GM18517 (cell line): ENCODE data around the gene CDKL4.
A peak's percentile ranks its signal among the peaks of the same experiment; 100 is the strongest.
"Not testable (repeated sequence)": the region's sequence is repeated elsewhere in the genome, so short reads cannot be mapped to it uniquely, and the experiment has no call there.

Experiments used
- ATAC-seq: cut with Tn5 transposase; IDR thresholded peaks from one replicate; pipeline ENCODE4 v1.9.1; 2021; ENCODE audit warnings: mild to moderate bottlenecking, moderate library complexity; ENCODE audit not compliant: unreplicated experiment

Gene CDKL4

DNA sequence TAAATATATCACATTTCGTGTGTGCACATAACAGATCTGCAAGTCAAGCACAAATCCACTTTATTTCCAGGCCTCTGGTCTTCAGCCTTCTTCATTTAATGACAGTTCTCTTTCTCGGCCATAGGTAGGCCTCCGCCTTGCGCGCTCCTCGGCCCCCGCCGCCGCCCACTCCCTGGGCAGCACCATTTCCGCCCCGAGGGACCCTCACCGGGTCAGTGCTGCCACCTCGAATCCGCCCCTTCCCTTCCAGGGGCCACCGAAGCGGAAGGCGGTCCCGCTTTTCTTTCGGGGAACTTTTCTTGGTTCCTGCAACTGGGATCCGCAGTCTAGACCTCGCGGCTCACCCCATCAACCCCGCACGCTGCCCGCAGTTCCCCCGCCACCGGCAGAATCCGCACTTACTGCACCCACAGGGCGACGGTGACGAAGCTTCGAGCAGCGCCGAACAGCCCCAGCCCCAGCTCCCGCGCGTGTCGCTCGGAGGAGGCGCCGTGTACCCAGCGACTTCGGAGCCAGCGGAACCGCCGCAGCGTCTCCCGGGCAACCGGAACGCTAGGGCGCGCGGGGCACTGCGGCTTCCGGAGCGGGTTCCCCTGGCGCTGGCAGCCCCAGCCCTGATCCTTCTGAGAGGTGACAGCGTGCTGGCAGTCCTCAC, at the start of gene CDKL4:
CDKL4 (minus strand) TSS at position 502 of the 655 bp plus-strand sequence.
- ATAC-seq, result no peak

- ATAC-seq, result no peak
Observed at GRCh38 chr2:39290433-39290832, 46.7 kb upstream of the CDKL4 start.

DNA sequence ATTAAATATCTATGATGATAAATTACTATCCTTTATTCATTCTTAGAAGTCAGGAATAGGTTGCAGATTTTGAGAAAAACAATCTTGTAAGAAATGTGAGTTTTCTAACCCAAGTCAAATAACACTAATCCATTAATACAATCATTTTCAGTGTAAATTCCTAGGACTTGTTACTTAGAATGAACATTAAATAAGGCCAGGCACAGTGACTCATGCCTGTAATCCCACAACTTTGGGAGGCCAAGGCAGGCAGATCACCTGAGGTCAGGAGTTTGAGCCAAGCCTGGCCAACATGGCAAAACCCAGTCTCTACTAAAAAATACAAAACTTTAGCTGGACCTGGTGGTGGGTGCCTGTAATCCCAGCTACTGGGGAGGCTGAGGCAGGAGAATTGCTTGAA, 45.8 kb upstream of the CDKL4 start:
- no peak for ATAC-seq

DNA sequence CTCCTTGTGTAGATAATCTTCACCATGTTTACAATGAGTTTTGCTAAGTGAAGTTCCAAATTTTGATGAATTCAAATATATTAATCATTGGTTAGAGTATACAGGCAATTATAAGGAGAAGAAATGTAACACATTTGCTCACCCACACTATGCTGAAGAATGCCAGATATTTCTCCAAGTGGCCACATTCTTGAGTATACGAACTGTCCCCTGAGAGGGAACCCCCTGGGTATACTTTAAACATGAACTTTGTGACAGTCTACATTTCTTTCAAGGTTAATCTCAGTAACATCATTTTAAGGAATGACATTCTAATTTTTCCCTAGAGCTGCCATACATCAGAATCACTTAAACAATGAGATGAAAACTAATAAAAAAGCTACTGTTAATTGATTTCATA, 39.8 kb upstream of the CDKL4 start:
- no peak for ATAC-seq

GRCh38 chr2:39281391-39281790, 37.6 kb upstream of the CDKL4 start:
- no peak for ATAC-seq

DNA sequence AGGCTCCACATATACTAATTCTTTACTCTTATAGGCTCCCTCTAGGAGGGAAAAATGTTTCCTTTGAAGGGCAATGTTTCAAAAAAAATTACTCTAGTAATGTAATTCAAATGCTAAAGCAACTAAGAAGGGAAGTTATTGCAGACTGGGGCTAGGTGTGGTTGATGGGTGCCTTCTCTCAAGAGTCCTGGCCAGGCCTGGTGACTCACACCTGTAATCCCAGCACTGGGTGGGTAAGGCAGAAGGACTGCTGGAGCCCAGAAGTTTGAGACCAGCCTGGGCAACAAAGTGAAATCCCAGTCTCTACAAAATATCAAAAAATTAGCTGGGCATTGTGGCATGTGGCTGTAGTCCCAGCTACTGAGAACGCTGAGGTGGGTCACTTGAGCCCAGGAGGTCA, 31.2 kb upstream of the CDKL4 start:
- ATAC-seq, result no peak

GRCh38 chr2:39269941-39270340, 26.2 kb upstream of the CDKL4 start:
- ATAC-seq, result no peak

GRCh38 chr2:39266916-39267434, 23.2 kb upstream of the CDKL4 start:
- no peak for ATAC-seq

DNA sequence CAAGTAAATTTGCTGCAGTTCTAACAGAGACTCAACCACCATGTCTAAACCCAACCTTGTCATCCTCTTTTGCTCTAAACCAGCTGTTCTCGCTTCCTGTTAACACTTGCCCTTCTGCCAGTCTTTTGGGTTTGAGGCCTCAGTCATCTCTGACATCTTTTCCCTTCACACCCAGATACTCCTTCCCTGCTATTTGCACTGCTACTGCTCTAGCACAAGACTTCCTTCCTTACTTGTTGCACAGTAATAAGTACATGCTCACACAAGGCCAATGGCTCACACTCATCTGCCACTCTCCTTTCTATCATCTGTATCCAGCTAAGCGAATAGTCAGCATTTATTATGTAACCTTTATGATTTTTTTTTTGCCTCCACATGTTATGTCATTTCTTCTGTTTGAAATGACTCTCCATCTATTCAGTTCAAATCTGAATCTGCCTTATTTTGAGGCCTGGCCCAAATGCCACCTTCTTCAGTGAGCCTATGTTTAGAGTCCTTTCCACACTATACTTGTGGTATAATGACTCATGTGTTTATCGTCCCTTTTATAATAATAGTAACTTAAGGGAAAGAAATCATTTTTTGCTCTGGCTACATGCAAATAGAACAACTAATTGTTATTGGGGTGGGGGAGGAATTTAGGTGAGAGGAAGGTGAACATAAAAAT, 22.5 kb upstream of the CDKL4 start:
- ATAC-seq, result peak; percentile 77

GRCh38 chr2:39265315-39265714, 21.5 kb upstream of the CDKL4 start:
- no peak for ATAC-seq

GRCh38 chr2:39264733-39265132, 21.0 kb upstream of the CDKL4 start:
- peak; percentile 85 for ATAC-seq

DNA sequence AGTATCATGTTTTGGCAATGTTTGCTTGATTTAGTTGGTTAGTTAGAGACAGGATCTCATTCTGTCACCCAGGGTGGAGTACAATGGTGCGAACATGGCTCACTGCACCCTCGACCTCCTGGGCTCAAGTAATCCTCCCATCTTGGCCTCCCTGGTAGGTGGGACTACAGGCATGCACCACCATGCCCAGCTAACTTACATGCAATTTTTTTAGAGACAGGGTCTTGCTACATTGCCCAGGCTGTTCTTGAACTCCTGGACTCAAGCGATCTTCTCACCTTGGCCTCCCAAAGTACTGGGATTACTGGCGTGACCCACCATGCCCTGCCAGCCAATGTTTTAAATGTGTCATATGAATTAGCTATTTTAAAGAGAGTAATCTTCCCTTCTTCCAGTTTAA, 16.3 kb upstream of the CDKL4 start:
- ATAC-seq, result no peak

DNA sequence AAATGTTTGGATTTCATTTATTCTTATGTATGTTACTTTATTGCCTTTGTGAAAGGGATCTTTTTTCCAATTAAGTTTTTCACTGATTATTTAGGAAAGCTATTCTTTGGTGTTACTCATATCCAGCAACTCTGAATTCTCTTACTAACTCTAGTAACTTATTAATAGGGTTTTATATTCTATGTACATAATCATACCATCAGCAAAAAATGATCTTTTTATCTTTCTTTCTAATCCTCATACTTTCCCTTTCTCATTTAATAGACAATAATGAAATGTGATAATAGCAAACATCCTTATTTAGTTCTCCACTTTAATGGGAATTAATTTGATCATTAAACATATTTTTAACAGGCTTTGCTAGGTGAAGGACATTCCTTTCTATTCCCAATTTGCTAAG, 12.3 kb upstream of the CDKL4 start:
- ATAC-seq, result no peak

GRCh38 chr2:39252888-39253518, 9.2 kb upstream of the CDKL4 start:
- no peak for ATAC-seq

DNA sequence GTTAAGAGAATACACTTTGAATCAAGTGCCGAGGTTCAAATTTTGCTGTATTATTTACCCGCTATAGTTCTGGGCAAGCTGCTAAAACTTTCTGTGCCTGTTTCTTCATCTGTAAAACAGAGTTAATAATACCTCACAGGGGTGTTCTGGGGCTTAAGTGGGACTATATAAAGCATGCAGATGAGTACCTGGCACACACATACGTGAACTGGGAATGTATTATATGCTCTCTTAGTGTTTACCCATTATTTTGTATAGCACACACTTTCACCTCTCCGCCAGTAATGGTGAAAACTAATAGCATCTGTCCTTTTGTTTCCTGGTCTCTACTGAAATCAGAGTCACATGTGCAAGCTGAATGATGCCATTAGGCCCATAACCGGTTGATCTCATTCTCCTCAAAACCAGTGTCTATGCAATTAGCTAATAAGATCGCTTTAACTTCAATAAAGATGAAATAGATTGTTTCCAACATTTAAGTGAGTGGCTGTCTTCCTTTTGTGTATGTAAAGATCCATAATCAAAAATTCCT, 3.8 kb upstream of the CDKL4 start:
- ATAC-seq, result no peak

GRCh38 chr2:39246382-39246980, 2.7 kb upstream of the CDKL4 start:
- ATAC-seq, result no peak

DNA sequence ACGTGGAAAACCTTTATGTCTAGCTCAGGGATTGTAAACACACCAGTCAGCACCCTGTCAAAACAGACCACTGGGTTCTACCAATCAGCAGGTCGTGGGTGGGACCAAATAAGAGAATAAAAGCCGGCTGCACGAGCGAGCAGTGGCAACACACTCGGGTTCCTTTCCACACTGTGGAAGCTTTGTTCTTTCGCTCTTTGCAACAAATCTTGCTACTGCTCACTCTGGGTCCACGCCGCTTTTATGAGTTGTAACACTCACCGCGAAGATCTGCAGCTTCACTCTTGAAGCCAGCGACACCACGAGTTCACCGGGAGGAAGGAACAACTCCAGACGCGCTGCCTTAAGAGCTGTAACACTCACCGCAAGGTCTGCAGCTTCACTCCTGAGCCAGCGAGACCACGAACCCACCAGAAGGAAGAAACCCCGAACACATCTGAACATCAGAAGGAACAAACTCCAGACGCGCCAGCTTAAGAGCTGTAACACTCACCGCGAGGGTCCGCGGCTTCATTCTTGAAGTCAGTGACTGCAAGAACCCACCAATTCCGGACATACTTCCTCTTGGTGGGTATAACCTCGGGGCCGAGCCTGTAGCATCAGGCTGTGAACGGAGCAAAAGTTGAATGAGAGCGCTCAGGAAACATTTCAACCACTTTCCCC, 1.3 kb upstream of the CDKL4 start:
- not testable (repeated sequence) for ATAC-seq

- not testable (repeated sequence) for ATAC-seq
Observed at GRCh38 chr2:39244241-39244862, 582 bp upstream of the CDKL4 start.

DNA sequence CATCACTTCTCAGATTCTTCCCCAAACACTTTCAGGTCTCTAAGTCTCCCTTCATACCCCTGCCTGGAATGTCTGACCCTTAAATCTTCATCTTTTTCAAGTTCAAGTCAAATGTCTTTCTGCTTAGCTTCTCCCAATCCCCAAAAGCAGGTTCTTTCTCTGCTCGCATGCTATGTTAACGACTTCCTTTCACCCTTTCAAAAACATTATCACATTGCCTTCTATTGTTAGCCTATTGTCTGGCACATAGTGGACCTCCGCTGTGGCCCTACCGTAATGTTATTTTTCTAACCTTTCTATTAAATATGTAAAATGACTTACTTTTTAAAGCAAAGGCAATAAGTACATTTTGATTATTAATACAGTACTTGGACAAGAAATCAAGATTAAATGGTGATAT, 2.2 kb downstream of the CDKL4 start:
- ATAC-seq, result no peak

DNA sequence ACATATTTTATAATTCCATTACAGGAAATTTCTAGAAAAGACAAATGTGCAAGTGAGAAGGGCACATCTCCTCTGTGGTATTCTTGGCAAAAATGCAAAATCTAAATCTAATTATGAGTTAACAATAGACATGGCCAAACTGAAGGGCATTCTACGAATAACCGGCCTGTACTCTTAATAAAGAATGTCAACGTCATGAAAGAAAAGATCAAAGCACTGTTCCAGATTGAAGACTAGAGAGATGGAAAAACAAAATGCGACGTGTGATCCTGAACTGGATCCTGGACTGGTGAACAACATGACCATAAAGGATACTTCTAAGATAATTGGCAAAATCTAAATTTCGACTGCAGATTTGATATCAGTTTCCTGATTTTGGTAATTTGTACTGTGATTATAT, 3.0 kb downstream of the CDKL4 start:
- no peak for ATAC-seq
